ENCODE measurements around the gene GASK1B.

Gene GASK1B

GRCh38 chr4:158203436-158203835 is 30.6 kb upstream of the GASK1B start:
- Histone ChIP-seq H3K9me3 (ENCODE audit: insufficient read depth, low read depth, low read length) (no peaks in the 10 kb centered on the region), H3F3A (ENCODE audit: low read depth) (no peaks in the 10 kb centered on the region), H3K9ac (ENCODE audit: low read depth, low read length, poor library complexity, severe bottlenecking) (no peak overlapping the region), H2AFZ (ENCODE audit: low read length) (no peak overlapping the region), H4K20me1 (ENCODE audit: insufficient read depth, low read length, poor library complexity, severe bottlenecking) (no peaks in the 10 kb centered on the region), H3K4me1 (ENCODE audit: insufficient read depth, low read length, poor library complexity, severe bottlenecking) (no peaks in the 10 kb centered on the region), H3K4me3 (ENCODE audit: low read length, poor library complexity, severe bottlenecking) (no peak overlapping the region), H3K27me3 (ENCODE audit: insufficient read depth, low read length, poor library complexity, severe bottlenecking) (no peaks in the 10 kb centered on the region), H3K4me2 (ENCODE audit: low read depth, low read length, poor library complexity, severe bottlenecking) (no peak overlapping the region), H3K79me2 (ENCODE audit: insufficient read depth, low read length) (no peaks in the 10 kb centered on the region), H3K9me2 (replicated peaks; ENCODE audit: low read depth, low read length) (no peaks in the 10 kb centered on the region), H3K36me3 (ENCODE audit: insufficient read depth, low read length) (no peaks in the 10 kb centered on the region)
- no peak for TF ChIP-seq CTCF (conservative IDR thresholded peaks at IDR 0.05; ENCODE audit: low read length)
- no peak for TF ChIP-seq EZH2phosphoT487 (IDR thresholded peaks at IDR 0.05; ENCODE audit: borderline replicate concordance)

- TF ChIP-seq CTCF (conservative IDR thresholded peaks at IDR 0.05; ENCODE audit: low read length): no peak
- TF ChIP-seq EZH2phosphoT487 (IDR thresholded peaks at IDR 0.05; ENCODE audit: borderline replicate concordance): no peak
- no peak overlapping the region for H3K4me2 ChIP-seq (ENCODE audit: low read depth, low read length, poor library complexity, severe bottlenecking)
Observed at GRCh38 chr4:158202481-158202880, 29.7 kb upstream of the GASK1B start.

GRCh38 chr4:158201876-158202275 is 29.1 kb upstream of the GASK1B start:
- Histone ChIP-seq H3K4me1 (ENCODE audit: insufficient read depth, low read length, poor library complexity, severe bottlenecking) (no peaks in the 10 kb centered on the region), H3K4me3 (ENCODE audit: low read length, poor library complexity, severe bottlenecking) (no peak overlapping the region), H3F3A (ENCODE audit: low read depth) (no peaks in the 10 kb centered on the region), H3K9me3 (ENCODE audit: insufficient read depth, low read depth, low read length) (no peaks in the 10 kb centered on the region), H3K36me3 (ENCODE audit: insufficient read depth, low read length) (no peaks in the 10 kb centered on the region), H3K79me2 (ENCODE audit: insufficient read depth, low read length) (no peaks in the 10 kb centered on the region), H3K9ac (ENCODE audit: low read depth, low read length, poor library complexity, severe bottlenecking) (no peak overlapping the region), H3K27me3 (ENCODE audit: insufficient read depth, low read length, poor library complexity, severe bottlenecking) (no peaks in the 10 kb centered on the region), H2AFZ (ENCODE audit: low read length) (no peak overlapping the region), H4K20me1 (ENCODE audit: insufficient read depth, low read length, poor library complexity, severe bottlenecking) (no peaks in the 10 kb centered on the region), H3K9me2 (replicated peaks; ENCODE audit: low read depth, low read length) (no peaks in the 10 kb centered on the region), H3K4me2 (ENCODE audit: low read depth, low read length, poor library complexity, severe bottlenecking) (no peak overlapping the region)
- no peak for TF ChIP-seq EZH2phosphoT487 (IDR thresholded peaks at IDR 0.05; ENCODE audit: borderline replicate concordance)
- TF ChIP-seq CTCF (conservative IDR thresholded peaks at IDR 0.05; ENCODE audit: low read length): no peak

More at GRCh38 chr4:158202481-158202880, 29.7 kb upstream of the GASK1B start:
- Histone ChIP-seq H2AFZ (ENCODE audit: low read length) (no peak overlapping the region), H3K9me3 (ENCODE audit: insufficient read depth, low read depth, low read length) (no peaks in the 10 kb centered on the region), H3K27me3 (ENCODE audit: insufficient read depth, low read length, poor library complexity, severe bottlenecking) (no peaks in the 10 kb centered on the region), H3K79me2 (ENCODE audit: insufficient read depth, low read length) (no peaks in the 10 kb centered on the region), H3K36me3 (ENCODE audit: insufficient read depth, low read length) (no peaks in the 10 kb centered on the region), H3F3A (ENCODE audit: low read depth) (no peaks in the 10 kb centered on the region), H3K4me1 (ENCODE audit: insufficient read depth, low read length, poor library complexity, severe bottlenecking) (no peaks in the 10 kb centered on the region), H3K4me3 (ENCODE audit: low read length, poor library complexity, severe bottlenecking) (no peak overlapping the region), H3K9me2 (replicated peaks; ENCODE audit: low read depth, low read length) (no peaks in the 10 kb centered on the region), H4K20me1 (ENCODE audit: insufficient read depth, low read length, poor library complexity, severe bottlenecking) (no peaks in the 10 kb centered on the region), H3K9ac (ENCODE audit: low read depth, low read length, poor library complexity, severe bottlenecking) (no peak overlapping the region)

Measured in Loucy (cell line).